AG04450 (cell line): ENCODE results near the gene TFCP2. TPM values are rescaled to one million over a fixed set of nuclear protein-coding genes. Genes with fewer than 3 reads are reported as not detected.

Experiments used
- CTCF ChIA-PET: fragments of 300-600, 350-600 bp; formaldehyde crosslinking; extraction: SDS; loops from one replicate; lab custom pipeline; 2022; ENCODE audit warnings: antibody characterized with exemption, inconsistent platforms; lab: Charles Lee
- POLR2A ChIA-PET: fragments of 350-600 bp; formaldehyde crosslinking; extraction: SDS; loops from one replicate; lab custom pipeline; 2021; ENCODE audit warnings: antibody characterized with exemption, inconsistent platforms; lab: Yijun Ruan, JAX
- DNase-seq: peaks from one replicate; pipeline ENCODE4 v3.0.0-alpha.2; 2011; ENCODE audit warnings: low read depth, low spot score
- H3K27ac ChIP-seq: one replicate; pipeline ENCODE4 v1.5.1; 2012; ENCODE audit warnings: low read depth, low read length, control low read depth
- H3K27me3 ChIP-seq: one replicate; pipeline ENCODE4 v1.6.0; 2012; ENCODE audit warnings: low read length; ENCODE audit not compliant: control insufficient read depth, insufficient read depth
- H3K4me3 ChIP-seq: 2 replicates; pipeline ENCODE4 v1.5.1; 2011; ENCODE audit warnings: mild to moderate bottlenecking, low read depth, low read length, control low read depth
- H3K9me3 ChIP-seq: 2 replicates; pipeline ENCODE4 v1.5.1; 2012; ENCODE audit warnings: low read length; ENCODE audit not compliant: control insufficient read depth, insufficient read depth
- polyA plus RNA-seq: library from polyadenylated mRNA; depleted of rRNA; stranded (reverse); fragments of >200 nt; gene quantifications from 2 replicates; pipeline ENCODE4 v1.2.3, GENCODE V29; 2011
- TF ChIP-seq, protein P1 (sequence below): IDR thresholded peaks from 2 replicates; pipeline ENCODE4 v1.5.1; 2011; ENCODE audit warnings: low read depth, low read length, control low read depth, inconsistent platforms

TFCP2 gene
- polyA plus RNA-seq, 1 experiment = 24.9 TPM

DNA sequence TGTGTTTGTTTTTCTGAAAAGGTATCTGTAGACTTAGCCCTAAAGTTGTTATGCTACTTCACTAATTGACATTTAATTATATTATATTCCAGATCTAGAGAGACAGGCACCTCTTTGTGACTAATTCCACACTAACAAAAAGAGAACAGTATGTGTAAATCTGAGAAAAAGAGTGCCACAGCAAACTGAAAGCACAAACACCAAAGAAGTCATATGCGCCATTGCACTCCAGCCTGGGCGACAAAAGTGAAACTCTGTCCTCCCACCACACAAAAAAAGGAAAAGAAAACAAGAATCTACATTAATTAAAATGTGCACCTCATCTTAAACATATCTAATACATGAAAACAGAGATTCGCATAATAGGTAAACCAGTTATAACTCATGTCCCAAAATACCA is 85.1 kb downstream of the TFCP2 start:
- no peaks in the 10 kb centered on the region for H3K27me3 ChIP-seq
- H3K4me3 ChIP-seq = no peak overlapping the region
- no peak overlapping the region for H3K27ac ChIP-seq
- H3K9me3 ChIP-seq = no peaks in the 10 kb centered on the region
- no peak for DNase-seq
- CTCF ChIA-PET = no interaction called here
- POLR2A ChIA-PET = no interaction called here
- TF ChIP-seq, protein P1, sequence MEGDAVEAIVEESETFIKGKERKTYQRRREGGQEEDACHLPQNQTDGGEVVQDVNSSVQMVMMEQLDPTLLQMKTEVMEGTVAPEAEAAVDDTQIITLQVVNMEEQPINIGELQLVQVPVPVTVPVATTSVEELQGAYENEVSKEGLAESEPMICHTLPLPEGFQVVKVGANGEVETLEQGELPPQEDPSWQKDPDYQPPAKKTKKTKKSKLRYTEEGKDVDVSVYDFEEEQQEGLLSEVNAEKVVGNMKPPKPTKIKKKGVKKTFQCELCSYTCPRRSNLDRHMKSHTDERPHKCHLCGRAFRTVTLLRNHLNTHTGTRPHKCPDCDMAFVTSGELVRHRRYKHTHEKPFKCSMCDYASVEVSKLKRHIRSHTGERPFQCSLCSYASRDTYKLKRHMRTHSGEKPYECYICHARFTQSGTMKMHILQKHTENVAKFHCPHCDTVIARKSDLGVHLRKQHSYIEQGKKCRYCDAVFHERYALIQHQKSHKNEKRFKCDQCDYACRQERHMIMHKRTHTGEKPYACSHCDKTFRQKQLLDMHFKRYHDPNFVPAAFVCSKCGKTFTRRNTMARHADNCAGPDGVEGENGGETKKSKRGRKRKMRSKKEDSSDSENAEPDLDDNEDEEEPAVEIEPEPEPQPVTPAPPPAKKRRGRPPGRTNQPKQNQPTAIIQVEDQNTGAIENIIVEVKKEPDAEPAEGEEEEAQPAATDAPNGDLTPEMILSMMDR = no peak

- no peak for DNase-seq
- ChIA-PET POLR2A (no interaction called here), CTCF (no interaction called here)
- TF ChIP-seq, protein P1 = no peak
- Histone ChIP-seq H3K27ac (no peak overlapping the region), H3K9me3 (no peaks in the 10 kb centered on the region), H3K27me3 (no peaks in the 10 kb centered on the region), H3K4me3 (no peak overlapping the region)
Measured at GRCh38 chr12:51086933-51087332, 86.0 kb downstream of the TFCP2 start.

- no peak overlapping the region for H3K27ac ChIP-seq
- DNase-seq = no peak
- no peaks in the 10 kb centered on the region for H3K27me3 ChIP-seq
- TF ChIP-seq, protein P1 = no peak
- ChIA-PET POLR2A (no interaction called here), CTCF (no interaction called here)
- no peak overlapping the region for H3K4me3 ChIP-seq
- no peaks in the 10 kb centered on the region for H3K9me3 ChIP-seq
Measured at GRCh38 chr12:51085757-51086156, 87.2 kb downstream of the TFCP2 start.

GRCh38 chr12:51083126-51083833 is 89.7 kb downstream of the TFCP2 start, which contains the start of gene CSRNP2:
TSS of gene CSRNP2 (minus strand) at chr12:51083596. CDS start at chr12:51076561, 7,035 bp downstream.
- ChIA-PET POLR2A (interaction anchor here (0.5 to 2.0 kb wide), 40 partner anchors 9 to 336 kb away, joined by 3 to 20 read pairs (median 4); partner anchors contain the start of genes DAZAP2, POU6F1, SLC11A2 and SMAGP), CTCF (no interaction called here)
- Histone ChIP-seq H3K9me3 (no peaks in the 10 kb centered on the region), H3K4me3 (peak within 1 kb of the TSS; percentile 87), H3K27me3 (no peaks in the 10 kb centered on the region), H3K27ac (peak within 1 kb of the TSS; percentile 77)
- peak; percentile 90 for DNase-seq
- TF ChIP-seq, protein P1 = no peak

DNA sequence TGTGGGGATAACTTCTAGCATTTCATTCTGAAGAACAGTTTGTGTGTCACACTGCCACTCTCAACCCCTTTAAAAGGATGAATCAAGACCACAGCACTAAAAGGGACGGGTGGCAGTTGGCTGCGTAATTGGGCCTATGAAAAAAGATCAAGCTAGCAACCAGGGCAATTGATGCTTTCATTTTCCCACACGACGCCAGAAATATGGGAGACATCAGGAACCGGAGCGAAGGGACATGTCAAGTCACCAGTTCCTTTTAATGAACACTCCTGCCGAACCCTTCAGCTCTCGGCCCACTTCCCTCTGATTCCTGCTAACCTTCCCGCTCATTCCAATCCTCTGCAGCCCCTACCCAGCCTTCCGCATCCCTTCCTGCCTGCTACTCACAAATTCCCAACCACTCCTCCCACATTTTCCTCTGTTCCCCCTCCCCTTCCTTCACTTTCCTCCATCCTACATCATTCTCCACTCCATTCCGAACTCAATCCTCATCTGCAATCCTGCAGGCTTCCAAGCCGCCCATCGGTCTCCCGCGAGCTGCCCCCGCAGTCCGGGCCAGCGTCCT is 90.3 kb downstream of the TFCP2 start:
- ChIA-PET POLR2A (interaction anchor here (0.5 to 2.0 kb wide), 32 partner anchors 8 to 337 kb away, joined by 3 to 20 read pairs (median 4); partner anchors contain the start of genes DAZAP2, POU6F1, SLC11A2 and SMAGP), CTCF (interaction anchor here (1.3 kb wide), 1 partner anchor 258 kb away, joined by 7 read pairs; no protein-coding TSS in a partner anchor)
- Histone ChIP-seq H3K9me3 (no peaks in the 10 kb centered on the region), H3K27ac (peak overlapping the region; percentile 77), H3K27me3 (no peaks in the 10 kb centered on the region), H3K4me3 (peak overlapping the region; percentile 87)
- DNase-seq = no peak
- TF ChIP-seq, protein P1 = no peak
